Activated T-helper 1 cell treated with anti-CD3 and anti-CD28 coated beads, Interleukin-2, amount 50 U/mL, for 16 hours (primary cell): ENCODE data around the gene MT3.

Experiments used
- DNase-seq, 2 donors: peaks; one replicate each; pipeline ENCODE4 v3.0.0-alpha.2; 2020; ENCODE audit warnings: low read depth in 1 of 2, low spot score in 1 of 2

MT3 gene

GRCh38 chr16:56629531-56629930, 40.2 kb downstream of the MT3 start:
- no peak for DNase-seq

- DNase-seq = no peak
Measured at GRCh38 chr16:56630134-56630533, 40.8 kb downstream of the MT3 start.

GRCh38 chr16:56631197-56631596, 41.9 kb downstream of the MT3 start:
- no peak for DNase-seq

GRCh38 chr16:56631832-56632155, 42.5 kb downstream of the MT3 start:
- no peak for DNase-seq

- no peak for DNase-seq
Measured at GRCh38 chr16:56632156-56632847, 43.0 kb downstream of the MT3 start, which contains the start of gene MT1M. Gene MT1M, plus strand, starts transcription at chr16:56632659. Its CDS starts 73 bp downstream, at chr16:56632732.

GRCh38 chr16:56632848-56633365, 43.6 kb downstream of the MT3 start:
- no peak for DNase-seq

- DNase-seq = no peak
Measured at GRCh38 chr16:56633535-56633934, 44.2 kb downstream of the MT3 start.

GRCh38 chr16:56634715-56635440, 45.5 kb downstream of the MT3 start:
- DNase-seq = no peak

GRCh38 chr16:56635441-56635967, 46.2 kb downstream of the MT3 start:
- no peak for DNase-seq

DNA sequence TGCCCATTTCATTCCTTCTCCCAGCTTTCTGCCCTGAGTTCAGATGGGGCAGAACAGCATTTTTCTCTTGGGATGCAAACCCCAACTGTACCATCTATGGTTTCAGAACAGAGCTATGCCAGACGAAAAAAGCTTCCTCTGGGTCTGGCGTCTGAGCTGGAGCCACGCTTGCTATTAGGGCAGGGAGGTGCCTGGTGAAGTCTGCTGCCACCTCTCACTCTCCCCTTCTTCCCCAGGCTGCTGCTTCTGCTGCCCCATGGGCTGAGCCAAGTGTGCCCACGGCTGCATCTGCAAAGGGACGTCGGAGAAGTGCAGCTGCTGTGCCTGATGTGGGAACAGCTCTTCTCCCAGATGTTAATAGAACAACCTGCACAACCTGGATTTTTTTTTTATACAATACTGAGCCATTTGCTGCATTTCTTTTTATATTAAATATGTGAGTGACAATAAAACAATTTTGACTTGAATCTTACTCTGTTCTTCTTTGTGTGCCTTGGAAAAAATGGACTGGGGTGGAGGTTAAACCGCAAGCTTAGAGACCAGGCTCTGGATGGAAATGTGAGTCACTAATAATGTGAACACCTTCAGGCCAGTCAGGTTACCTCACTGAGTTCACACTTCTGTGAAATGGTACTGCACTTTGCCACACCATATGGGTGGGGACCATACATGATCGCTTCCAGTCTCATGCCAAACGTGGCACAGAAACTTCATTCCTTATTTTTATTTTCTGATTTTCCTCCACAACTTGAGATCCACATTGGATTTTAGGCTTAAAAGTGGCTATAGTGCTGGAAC, 47.5 kb downstream of the MT3 start:
- no peak for DNase-seq

DNA sequence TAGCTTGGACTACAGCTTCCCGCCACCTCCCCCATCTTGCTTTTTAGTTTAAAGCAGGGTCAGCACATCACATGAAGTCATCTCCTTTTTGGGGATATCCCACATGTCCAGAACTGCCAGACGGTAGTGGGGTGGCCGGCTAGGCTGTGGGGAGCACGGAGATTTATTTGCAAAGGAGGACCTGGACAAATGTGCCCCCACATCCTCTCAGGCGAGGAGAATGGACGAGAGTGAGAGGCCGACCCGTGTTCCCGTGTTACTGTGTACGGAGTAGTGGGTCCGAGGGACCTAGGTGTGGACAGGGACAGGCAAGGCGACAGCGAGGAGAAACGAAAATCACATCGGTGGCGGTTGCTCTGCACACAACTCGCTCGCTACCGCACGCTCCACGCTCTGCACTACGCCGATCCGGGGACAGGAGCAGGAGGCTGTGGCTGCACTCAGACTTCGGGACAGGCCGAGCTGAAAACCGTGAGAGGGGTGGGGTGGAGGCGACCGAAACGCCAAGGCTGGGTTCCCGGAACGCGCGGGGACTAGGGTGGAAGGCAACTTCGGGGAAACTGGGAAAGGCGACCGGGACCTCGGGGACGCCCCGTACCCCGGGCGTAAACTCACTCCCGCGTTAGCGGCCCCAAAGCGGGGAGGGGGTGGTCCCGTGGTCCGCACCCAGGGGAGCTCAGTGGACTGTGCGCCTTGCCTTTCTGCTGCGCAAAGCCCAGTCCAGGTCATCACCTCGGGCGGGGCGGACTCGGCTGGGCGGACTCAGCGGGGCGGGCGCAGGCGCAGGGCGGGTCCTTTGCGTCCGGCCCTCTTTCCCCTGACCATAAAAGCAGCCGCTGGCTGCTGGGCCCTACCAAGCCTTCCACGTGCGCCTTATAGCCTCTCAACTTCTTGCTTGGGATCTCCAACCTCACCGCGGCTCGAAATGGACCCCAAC, 48.8 kb downstream of the MT3 start, which contains the start of gene MT1A:
MT1A (plus strand) TSS at position 853 of the 937 bp plus-strand sequence; CDS start at position 926, 73 bp downstream.
- no peak for DNase-seq

DNA sequence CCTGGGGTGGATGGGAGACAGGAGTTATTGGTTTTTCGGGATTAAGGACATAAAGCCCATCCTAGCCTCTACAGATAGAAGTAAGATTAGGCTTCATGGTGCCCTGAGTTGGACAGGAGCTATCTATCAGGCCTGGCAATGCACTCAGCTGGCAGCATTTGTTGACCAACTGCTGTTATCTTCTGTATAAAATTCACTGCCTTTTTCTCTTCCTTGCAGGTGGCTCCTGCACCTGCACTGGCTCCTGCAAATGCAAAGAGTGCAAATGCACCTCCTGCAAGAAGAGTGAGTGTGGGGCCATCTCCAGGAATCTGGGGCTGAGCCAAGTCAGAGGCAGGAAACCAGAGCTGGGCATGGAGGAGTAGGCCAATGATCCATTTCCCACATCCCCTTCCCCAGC, 49.7 kb downstream of the MT3 start:
- no peak for DNase-seq

DNA sequence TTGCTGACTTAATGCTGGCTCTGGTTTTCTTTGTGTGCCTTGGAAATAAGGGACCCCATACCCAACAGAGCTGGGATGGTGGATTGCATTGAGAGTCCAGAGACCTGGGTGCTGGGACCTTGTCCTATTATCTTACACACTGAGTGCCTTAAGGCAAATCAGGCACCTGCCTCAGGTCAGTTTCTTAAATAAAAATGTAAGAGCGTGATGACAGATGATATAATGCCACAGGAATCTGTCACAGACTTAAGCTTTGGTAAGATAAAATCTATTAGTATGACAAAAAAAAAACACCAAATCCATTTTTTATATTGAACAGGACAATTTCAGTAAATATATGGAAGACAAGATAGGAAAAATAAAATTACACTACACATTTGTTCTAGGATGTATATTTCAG, 50.7 kb downstream of the MT3 start:
- no peak for DNase-seq
